Measurements from ENCODE around the gene HDGFL2.

HDGFL2 gene

GRCh38 chr19:4471403-4472173 is 509 bp upstream of the HDGFL2 start:
- TF ChIP-seq CTCF (IDR thresholded peaks at IDR 0.05; ENCODE audit: low read length, missing control alignments) = no peak
- peak; percentile 100 for DNase-seq (ENCODE audit: low read depth)
- peak overlapping the region; percentile 69 for H3K4me3 ChIP-seq (replicated peaks; ENCODE audit: low read depth, low read length)

- no peak for DNase-seq (ENCODE audit: low read depth)
- H3K4me3 ChIP-seq (replicated peaks; ENCODE audit: low read depth, low read length) = peak overlapping the region; percentile 83
- TF ChIP-seq CTCF (IDR thresholded peaks at IDR 0.05; ENCODE audit: low read length, missing control alignments) = no peak
Measured at GRCh38 chr19:4473011-4473762, 1.1 kb downstream of the HDGFL2 start.

- peak overlapping the region; percentile 83 for H3K4me3 ChIP-seq (replicated peaks; ENCODE audit: low read depth, low read length)
- no peak for DNase-seq (ENCODE audit: low read depth)
- no peak for TF ChIP-seq CTCF (IDR thresholded peaks at IDR 0.05; ENCODE audit: low read length, missing control alignments)
Measured at GRCh38 chr19:4473763-4474513, 1.8 kb downstream of the HDGFL2 start.

- DNase-seq (ENCODE audit: low read depth) = peak; percentile 67
- H3K4me3 ChIP-seq (replicated peaks; ENCODE audit: low read depth, low read length) = peak overlapping the region; percentile 83
- TF ChIP-seq CTCF (IDR thresholded peaks at IDR 0.05; ENCODE audit: low read length, missing control alignments) = no peak
Measured at GRCh38 chr19:4474514-4475022, 2.5 kb downstream of the HDGFL2 start.

- no peak for TF ChIP-seq CTCF (IDR thresholded peaks at IDR 0.05; ENCODE audit: low read length, missing control alignments)
- no peak for DNase-seq (ENCODE audit: low read depth)
- no peak overlapping the region for H3K4me3 ChIP-seq (replicated peaks; ENCODE audit: low read depth, low read length)
Measured at GRCh38 chr19:4477034-4477801, 5.1 kb downstream of the HDGFL2 start.

GRCh38 chr19:4482721-4483364 is 10.7 kb downstream of the HDGFL2 start:
- no peak overlapping the region for H3K4me3 ChIP-seq (replicated peaks; ENCODE audit: low read depth, low read length)
- TF ChIP-seq CTCF (IDR thresholded peaks at IDR 0.05; ENCODE audit: low read length, missing control alignments) = no peak
- DNase-seq (ENCODE audit: low read depth) = no peak

Data from fibroblast of pulmonary artery (primary cell).